ENCODE measurements around the gene GPSM1.

GPSM1 gene

GRCh38 chr9:136335296-136336155 is 8.2 kb downstream of the GPSM1 start:
- no peak for DNase-seq

GRCh38 chr9:136336156-136336870 is 9.0 kb downstream of the GPSM1 start:
- DNase-seq, result no peak

GRCh38 chr9:136336881-136337280 is 9.5 kb downstream of the GPSM1 start:
- no peak for DNase-seq

- no peak for DNase-seq
Observed at GRCh38 chr9:136337416-136338395, 10.4 kb downstream of the GPSM1 start.

- DNase-seq, result no peak
Observed at GRCh38 chr9:136338511-136338910, 11.2 kb downstream of the GPSM1 start.

GRCh38 chr9:136339173-136339957 is 12.0 kb downstream of the GPSM1 start:
- no peak for DNase-seq

- no peak for DNase-seq
Observed at GRCh38 chr9:136339958-136340310, 12.6 kb downstream of the GPSM1 start.

GRCh38 chr9:136340356-136341041 is 13.2 kb downstream of the GPSM1 start:
- no peak for DNase-seq

GRCh38 chr9:136341042-136341655 is 13.8 kb downstream of the GPSM1 start:
- no peak for DNase-seq

GRCh38 chr9:136341769-136342168 is 14.4 kb downstream of the GPSM1 start:
- DNase-seq, result no peak

- DNase-seq, result peak; percentile 25
Observed at GRCh38 chr9:136342181-136343120, 15.1 kb downstream of the GPSM1 start.

- no peak for DNase-seq
Observed at GRCh38 chr9:136343121-136343883, 16.0 kb downstream of the GPSM1 start.

GRCh38 chr9:136343884-136344269 is 16.5 kb downstream of the GPSM1 start:
- DNase-seq, result no peak

- DNase-seq, result no peak
Observed at GRCh38 chr9:136344544-136345280, 17.4 kb downstream of the GPSM1 start.

GRCh38 chr9:136345281-136346156 is 18.2 kb downstream of the GPSM1 start:
- no peak for DNase-seq

- no peak for DNase-seq
Observed at GRCh38 chr9:136346157-136346481, 18.8 kb downstream of the GPSM1 start.

GRCh38 chr9:136346927-136347465 is 19.7 kb downstream of the GPSM1 start:
- DNase-seq, result no peak
